ENCODE results near the gene PCP2. TPM values are rescaled to one million over a fixed set of nuclear protein-coding genes. Genes with fewer than 3 reads are reported as not detected.

PCP2 gene
- total and polyA plus RNA-seq, 7 donors = 0.20 TPM; not detected in 6

- intact Hi-C loops (cut with DNase I) = no loop called here
- Histone ChIP-seq H3K36me3 (ENCODE audit: insufficient read depth in 1 of 2, low read depth in 1 of 2) (no peaks in the 10 kb centered on the region), H3K27me3 (ENCODE audit: insufficient read depth in 3 of 3, low read length in 2 of 3) (peaks cover 0 to 32% (median 13%) of the 10 kb centered on the region in 3 donors), H3K4me1 (no peaks in the 10 kb centered on the region), H3K4me3 (peak overlapping the region; percentile 46), H3K9me3 (no peaks in the 10 kb centered on the region), H3K27ac (peak overlapping the region; percentile 30)
- ATAC-seq (peak in 3 of 4 donors; percentile 19 to 40 (median 23)), DNase-seq (peak; percentile 47 to 68)
- TF ChIP-seq CTCF (IDR thresholded peaks at IDR 0.05) = no peak
- 36 to 39% (median 37%) methylated on average over 30 of the region's 30 CpGs for WGBS, 3 donors
Measured at GRCh38 chr19:7637374-7638256, 4.1 kb upstream of the PCP2 start.

GRCh38 chr19:7636691-7637373, 3.3 kb upstream of the PCP2 start, which contains the start of gene STXBP2:
Gene STXBP2, plus strand, starts transcription at chr19:7637110. Its CDS starts 40 bp downstream, at chr19:7637150.
- no peaks in the 10 kb centered on the region for H3K4me1 ChIP-seq
- H3K36me3 ChIP-seq (ENCODE audit: insufficient read depth in 1 of 2, low read depth in 1 of 2) = no peaks in the 10 kb centered on the region
- H3K27ac ChIP-seq = peak within 1 kb of the TSS; percentile 30
- H3K9me3 ChIP-seq = no peaks in the 10 kb centered on the region
- peaks cover 0 to 32% (median 13%) of the 10 kb centered on the region in 3 donors for H3K27me3 ChIP-seq (ENCODE audit: insufficient read depth in 3 of 3, low read length in 2 of 3)
- DNase-seq (peak; percentile 55 to 73), ATAC-seq (peak; percentile 26 to 63 (median 44))
- H3K4me3 ChIP-seq = peak within 1 kb of the TSS; percentile 46
- 5 to 7% (median 7%) methylated on average over 40 to 61 of the region's 61 CpGs for WGBS, 3 donors
- TF ChIP-seq CTCF (IDR thresholded peaks at IDR 0.05) = no peak
- intact Hi-C loops (cut with DNase I) = no loop called here

- DNase-seq = no peak
- H3K36me3 ChIP-seq (ENCODE audit: insufficient read depth in 1 of 2, low read depth in 1 of 2) = no peaks in the 10 kb centered on the region
- no peaks in the 10 kb centered on the region for H3K4me1 ChIP-seq
- peaks cover 0 to 32% (median 13%) of the 10 kb centered on the region in 3 donors for H3K27me3 ChIP-seq (ENCODE audit: insufficient read depth in 3 of 3, low read length in 2 of 3)
- intact Hi-C loops (cut with DNase I) = no loop called here
- TF ChIP-seq CTCF (IDR thresholded peaks at IDR 0.05) = no peak
- H3K9me3 ChIP-seq = no peaks in the 10 kb centered on the region
- WGBS, 3 donors = 56 to 64% (median 56%) methylated on average over 16 of the region's 16 CpGs
- no peak for ATAC-seq
- H3K27ac ChIP-seq = no peak overlapping the region
- no peak overlapping the region for H3K4me3 ChIP-seq
Measured at GRCh38 chr19:7636317-7636690, 2.8 kb upstream of the PCP2 start.

- no peak for TF ChIP-seq CTCF (IDR thresholded peaks at IDR 0.05)
- Histone ChIP-seq H3K4me1 (peaks cover 4% of the 10 kb centered on the region), H3K27me3 (ENCODE audit: insufficient read depth in 3 of 3, low read length in 2 of 3) (peaks cover 0 to 32% (median 13%) of the 10 kb centered on the region in 3 donors), H3K4me3 (no peak overlapping the region), H3K36me3 (ENCODE audit: insufficient read depth in 1 of 2, low read depth in 1 of 2) (no peaks in the 10 kb centered on the region), H3K27ac (no peak overlapping the region), H3K9me3 (no peaks in the 10 kb centered on the region)
- no peak for DNase-seq
- 41 to 53% (median 49%) methylated on average over 6 of the region's 6 CpGs for WGBS, 3 donors
- ATAC-seq = no peak
- intact Hi-C loops (cut with DNase I) = no loop called here
Measured at GRCh38 chr19:7635670-7636069, 2.2 kb upstream of the PCP2 start.

All from psoas muscle (tissue), 8 donors.